ENCODE results near the gene BRF1. TPM values are rescaled to one million over a fixed set of nuclear protein-coding genes. Genes with fewer than 3 reads are reported as not detected.

Gene BRF1
- total and polyA plus RNA-seq, 2 of the 8 experiments (the other 6 are each of a cell fraction or from before 2014, with no cell fraction given): 7.7 to 18.3 TPM

DNA sequence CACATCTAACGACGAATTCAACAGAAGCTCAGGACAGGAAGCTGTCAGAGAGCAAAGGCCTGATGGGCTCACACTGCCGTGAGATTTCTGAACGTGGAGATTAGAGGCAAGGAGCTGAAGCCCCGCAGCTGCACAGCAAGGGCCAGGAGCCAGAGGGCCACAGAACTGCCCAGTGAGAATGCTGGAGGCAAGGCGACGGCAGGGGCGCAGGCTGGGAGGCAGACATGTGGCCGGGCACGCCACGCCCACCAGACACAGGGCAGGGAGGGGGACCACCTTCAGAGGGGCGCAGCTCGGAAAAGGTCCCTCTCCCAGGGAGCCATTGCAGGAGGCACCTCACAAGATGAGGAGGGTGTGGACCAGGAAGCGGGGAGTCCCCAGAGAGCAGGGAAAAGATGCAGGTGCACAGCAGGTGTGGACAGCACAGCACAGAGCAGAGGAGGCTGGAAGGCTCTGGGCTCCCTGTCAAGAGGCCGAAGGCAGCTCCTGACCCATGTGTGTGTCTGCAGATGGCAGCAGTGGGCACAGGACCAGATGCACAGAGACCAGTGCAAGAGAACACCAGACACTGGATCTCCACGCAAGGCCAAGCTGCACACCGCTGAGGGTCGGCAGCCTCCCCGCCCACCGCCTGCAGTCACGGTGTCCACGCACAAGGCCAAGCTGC, 29.4 kb downstream of the BRF1 start:
- Histone ChIP-seq H3K56ac (replicated peaks; ENCODE audit: insufficient read length, low read depth, low read length) (no peak overlapping the region), H3K4me3 (ENCODE audit: extremely low read depth in 1 of 4, insufficient read depth in 2 of 4, low read depth in 3 of 4, low read length in 4 of 4) (no peak overlapping the region), H4K91ac (replicated peaks; ENCODE audit: insufficient read length, low read length) (no peak overlapping the region), H3K9me3 (ENCODE audit: insufficient read depth in 2 of 2, low read depth in 1 of 2, low read length in 1 of 2) (no peaks in the 10 kb centered on the region), H3K4me1 (replicated peaks in 1 of 4; ENCODE audit: control insufficient read depth in 3 of 4, insufficient read depth in 4 of 4, low read length in 3 of 4) (no peaks in the 10 kb centered on the region), H2AK5ac (ENCODE audit: low read depth, low read length) (no peak overlapping the region), H3K23ac (ENCODE audit: insufficient read length) (no peak overlapping the region), H3K23me2 (ENCODE audit: low read depth, low read length) (no peaks in the 10 kb centered on the region), H3K79me1 (ENCODE audit: low read depth, low read length) (peaks cover 2% of the 10 kb centered on the region; the same call in 1 of the 2 replicates), H3K4ac (replicated peaks; ENCODE audit: insufficient read length, low read depth, low read length) (no peak overlapping the region), H3K27me3 (replicated peaks in 1 of 4; ENCODE audit: control insufficient read depth in 3 of 4, extremely low read depth in 1 of 4, insufficient read depth in 3 of 4, low read length in 3 of 4) (no peaks in the 10 kb centered on the region), H2BK5ac (ENCODE audit: low read depth, low read length) (no peak overlapping the region), H2BK12ac (ENCODE audit: low read depth, low read length) (no peak overlapping the region), H4K8ac (ENCODE audit: extremely low read depth, insufficient read depth, low read length) (no peak overlapping the region), H3K14ac (ENCODE audit: insufficient read length) (no peak overlapping the region), H3K18ac (ENCODE audit: extremely low read depth, low read length) (no peak overlapping the region), H3K27ac (ENCODE audit: low read depth, low read length) (no peak overlapping the region), H3K9ac (replicated peaks in 1 of 4; ENCODE audit: extremely low read depth in 1 of 4, low read depth in 3 of 4, low read length in 3 of 4) (no peak overlapping the region), H3K79me2 (ENCODE audit: control insufficient read depth in 1 of 2, insufficient read depth in 2 of 2, low read length in 2 of 2) (no peaks in the 10 kb centered on the region), H4K20me1 (replicated peaks in 1 of 2; ENCODE audit: control insufficient read depth in 1 of 2, insufficient read depth in 2 of 2, low read length in 2 of 2) (peaks cover 4 to 11% of the 10 kb centered on the region in 2 experiments), H2BK120ac (replicated peaks; ENCODE audit: low read depth, low read length) (no peak overlapping the region), H2BK20ac (ENCODE audit: low read length) (no peak overlapping the region), H2BK15ac (ENCODE audit: low read length) (no peak overlapping the region), H3K36me3 (ENCODE audit: control insufficient read depth in 2 of 4, insufficient read depth in 4 of 4, low read length in 3 of 4) (no peaks in the 10 kb centered on the region; a peak in 1 of 8 replicates), H3K4me2 (ENCODE audit: insufficient read depth in 1 of 2, low read depth in 2 of 2, low read length in 2 of 2) (no peak overlapping the region), H2AFZ (ENCODE audit: low read length) (no peak overlapping the region), H4K5ac (ENCODE audit: insufficient read length, low read depth, low read length) (no peak overlapping the region)
- CTCF ChIA-PET (ENCODE audit: partially characterized antibody): interaction anchor here (0.7 to 3.0 kb wide), 8 partner anchors 8 to 331 kb away, joined by 3 to 14 read pairs (median 4); no protein-coding TSS in a partner anchor
- DNase-seq (ENCODE audit: low read depth in 1 of 2, low spot score in 2 of 2) (no peak), FAIRE-seq (no peak)
- 91% methylated on average over 16 of the region's 22 CpGs; no CpG with 5 or more reads in 1 of the 2 experiments for WGBS, 2 experiments (ENCODE audit: extremely low coverage in 1 of 2, insufficient coverage in 1 of 2, insufficient read length in 1 of 2, insufficient replicate concordance in 2 of 2, low coverage in 1 of 2, low lambda C conversion rate in 2 of 2, missing lambda C conversion rate in 1 of 2)
- POLR2A ChIA-PET (ENCODE audit: partially characterized antibody): no interaction called here
- TF ChIP-seq, protein P1, sequence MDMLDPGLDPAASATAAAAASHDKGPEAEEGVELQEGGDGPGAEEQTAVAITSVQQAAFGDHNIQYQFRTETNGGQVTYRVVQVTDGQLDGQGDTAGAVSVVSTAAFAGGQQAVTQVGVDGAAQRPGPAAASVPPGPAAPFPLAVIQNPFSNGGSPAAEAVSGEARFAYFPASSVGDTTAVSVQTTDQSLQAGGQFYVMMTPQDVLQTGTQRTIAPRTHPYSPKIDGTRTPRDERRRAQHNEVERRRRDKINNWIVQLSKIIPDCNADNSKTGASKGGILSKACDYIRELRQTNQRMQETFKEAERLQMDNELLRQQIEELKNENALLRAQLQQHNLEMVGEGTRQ (IDR thresholded peaks at IDR 0.05; ENCODE audit: low read length): no peak
- TF ChIP-seq RXRA (IDR thresholded peaks at IDR 0.05; ENCODE audit: insufficient read depth, low read depth, low read length) (no peak), SP4 (IDR thresholded peaks at IDR 0.05; ENCODE audit: low read length) (no peak), SAP30 (IDR thresholded peaks at IDR 0.05; ENCODE audit: insufficient read depth, insufficient replicate concordance, low read length) (no peak), GABPA (IDR thresholded peaks at IDR 0.05; ENCODE audit: borderline replicate concordance, insufficient read depth, low read length) (no peak), RAD21 (IDR thresholded peaks at IDR 0.05 in 1 of 2, conservative IDR thresholded peaks at IDR 0.05 in 1 of 2; ENCODE audit: low read depth in 2 of 2, low read length in 2 of 2) (no peak), POLR2AphosphoS5 (IDR thresholded peaks at IDR 0.05; ENCODE audit: low read depth, low read length) (no peak), TAF1 (IDR thresholded peaks at IDR 0.05; ENCODE audit: low read depth, low read length) (no peak), TBP (IDR thresholded peaks at IDR 0.05; ENCODE audit: low read depth, low read length) (no peak), ZNF274 (IDR thresholded peaks at IDR 0.05; ENCODE audit: borderline replicate concordance, extremely low read depth, low read length) (no peak), PHF8 (conservative IDR thresholded peaks at IDR 0.05; ENCODE audit: low read depth, low read length) (no peak), CREB1 (IDR thresholded peaks at IDR 0.05) (no peak), SP1 (IDR thresholded peaks at IDR 0.05; ENCODE audit: low read depth, low read length) (no peak)
